Spinal cord (tissue), 10 donors: ENCODE results near the gene GRIK3. TPM values are rescaled to one million over a fixed set of nuclear protein-coding genes. Genes with fewer than 3 reads are reported as not detected.

ENCODE experiments used
- DNase-seq, 6 donors: peaks; one replicate each; pipeline versions ENCODE4 v3.0.0 to v3.0.0-alpha.2; 2013 to 2015; ENCODE audit warnings: low spot score in 6 of 6, low read depth in 4 of 6
- H3K27ac ChIP-seq: one replicate; pipeline ENCODE4 v1.5.1; 2013; ENCODE audit warnings: low read depth, low read length, control low read depth
- H3K27me3 ChIP-seq: one replicate; pipeline ENCODE4 v1.6.1; 2013; ENCODE audit warnings: low read length; ENCODE audit not compliant: control insufficient read depth, insufficient read depth
- H3K36me3 ChIP-seq: one replicate; pipeline ENCODE4 v1.6.1; 2013; ENCODE audit warnings: low read length; ENCODE audit not compliant: control insufficient read depth, insufficient read depth
- H3K4me1 ChIP-seq: one replicate; pipeline ENCODE4 v1.6.1; 2013; ENCODE audit warnings: low read length; ENCODE audit not compliant: control insufficient read depth, insufficient read depth
- H3K4me3 ChIP-seq: one replicate; pipeline ENCODE4 v1.5.1; 2013; ENCODE audit warnings: low read depth, low read length, control low read depth
- H3K9me3 ChIP-seq: one replicate; pipeline ENCODE4 v1.6.1; 2013; ENCODE audit warnings: low read length; ENCODE audit not compliant: control insufficient read depth, insufficient read depth
- WGBS: methylation state at CpG from one replicate; pipeline ENCODE4 v1.1.5; 2013; ENCODE audit warnings: missing lambda C conversion rate; ENCODE audit not compliant: insufficient coverage; 5-methylcytosine and 5-hydroxymethylcytosine counted together
- polyA plus RNA-seq, 2 donors: library from polyadenylated mRNA; unstranded; fragments of 120-200 nt; gene quantifications; one replicate each; pipeline ENCODE4 v1.2.1, GENCODE V29; 2013; ENCODE audit not compliant: insufficient read length in 2 of 2
- total RNA-seq, 2 donors: library from RNA; depleted of rRNA in 1 of 2; stranded (reverse); fragments of 120-200 nt in 1 of 2; fragments of >200 nt in 1 of 2; gene quantifications; one replicate each; pipeline versions ENCODE4 v1.2.3 to v1.2.4, GENCODE V29; 2013 to 2014
- donor health status: healthy.

GRIK3 gene
- total and polyA plus RNA-seq, 4 donors: 18.5 to 43.6 (median 31.3) TPM

- no peak overlapping the region for H3K4me3 ChIP-seq
- H3K36me3 ChIP-seq: no peaks in the 10 kb centered on the region
- no peaks in the 10 kb centered on the region for H3K9me3 ChIP-seq
- H3K27ac ChIP-seq: no peak overlapping the region
- 72% methylated on average over 2 of the region's 5 CpGs for WGBS
- H3K4me1 ChIP-seq: peaks cover 21% of the 10 kb centered on the region
- DNase-seq: no peak
- no peaks in the 10 kb centered on the region for H3K27me3 ChIP-seq
Measured at GRCh38 chr1:37053173-37053572, 18.9 kb upstream of the GRIK3 start.

DNA sequence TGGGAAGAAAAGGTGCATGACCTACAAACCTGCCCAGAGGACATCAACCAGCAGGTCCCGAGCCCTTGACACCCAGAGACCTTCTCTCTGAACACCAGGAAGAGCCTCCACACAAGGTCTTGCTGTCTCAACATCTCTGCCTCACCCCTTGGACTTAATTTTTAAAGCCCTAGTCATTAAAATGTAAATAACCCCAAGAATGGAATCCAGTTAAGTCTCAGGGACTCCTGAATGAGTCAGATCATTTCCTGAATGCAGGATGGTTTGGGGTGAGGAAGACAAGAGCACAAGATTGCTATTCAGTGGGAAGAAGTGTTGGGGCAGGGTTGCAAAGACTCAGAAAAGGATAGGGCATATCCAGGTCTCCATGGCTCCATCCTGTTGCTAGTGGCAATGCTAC is 17.8 kb upstream of the GRIK3 start:
- no peaks in the 10 kb centered on the region for H3K36me3 ChIP-seq
- DNase-seq: no peak

DNA sequence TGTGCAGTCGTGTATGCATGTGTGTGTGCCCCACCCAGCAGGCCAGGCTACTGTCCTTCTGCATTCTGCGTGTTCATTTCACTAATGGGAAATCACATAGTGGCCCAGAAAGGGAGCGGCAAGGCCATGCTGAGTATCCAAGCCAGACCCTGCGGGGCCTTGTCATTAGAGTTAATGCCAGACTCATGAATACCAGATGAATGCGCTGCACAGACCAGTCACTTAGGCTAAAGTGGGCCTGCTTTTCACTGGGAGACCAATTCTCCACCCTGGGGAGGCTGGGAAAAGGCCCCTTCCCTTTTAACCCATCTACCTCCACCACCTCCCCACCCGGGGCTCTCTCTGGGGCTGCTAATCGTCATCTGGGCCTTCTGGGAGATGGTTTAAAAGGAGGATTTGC is 17.0 kb upstream of the GRIK3 start:
- 62% methylated on average over 5 of the region's 7 CpGs for WGBS
- no peak overlapping the region for H3K27ac ChIP-seq
- no peak overlapping the region for H3K4me3 ChIP-seq
- DNase-seq: no peak
- no peaks in the 10 kb centered on the region for H3K36me3 ChIP-seq
- H3K9me3 ChIP-seq: no peaks in the 10 kb centered on the region
- H3K27me3 ChIP-seq: no peaks in the 10 kb centered on the region
- H3K4me1 ChIP-seq: peaks cover 28% of the 10 kb centered on the region

More for the DNA sequence above, 17.8 kb upstream of the GRIK3 start:
- no peaks in the 10 kb centered on the region for H3K9me3 ChIP-seq
- H3K27ac ChIP-seq: no peak overlapping the region
- H3K4me3 ChIP-seq: no peak overlapping the region
- peaks cover 28% of the 10 kb centered on the region for H3K4me1 ChIP-seq
- WGBS: 75% methylated on average over 1 of the region's 1 CpG
- no peaks in the 10 kb centered on the region for H3K27me3 ChIP-seq

- Histone ChIP-seq H3K4me3 (no peak overlapping the region), H3K27me3 (peaks cover 3% of the 10 kb centered on the region), H3K36me3 (no peaks in the 10 kb centered on the region), H3K27ac (no peak overlapping the region), H3K4me1 (peaks cover 25% of the 10 kb centered on the region), H3K9me3 (no peaks in the 10 kb centered on the region)
- DNase-seq: peak in 3 of 6 donors; percentile 43 to 94 (median 93)
- 55% methylated on average over 7 of the region's 19 CpGs for WGBS
Measured at GRCh38 chr1:37047542-37047941, 13.2 kb upstream of the GRIK3 start.

- Histone ChIP-seq H3K36me3 (no peaks in the 10 kb centered on the region), H3K9me3 (no peaks in the 10 kb centered on the region), H3K4me3 (no peak overlapping the region), H3K4me1 (peaks cover 32% of the 10 kb centered on the region), H3K27me3 (peaks cover 3% of the 10 kb centered on the region), H3K27ac (no peak overlapping the region)
- 100% methylated on average over 1 of the region's 2 CpGs for WGBS
- DNase-seq: no peak
Measured at GRCh38 chr1:37043101-37043500, 8.8 kb upstream of the GRIK3 start.

DNA sequence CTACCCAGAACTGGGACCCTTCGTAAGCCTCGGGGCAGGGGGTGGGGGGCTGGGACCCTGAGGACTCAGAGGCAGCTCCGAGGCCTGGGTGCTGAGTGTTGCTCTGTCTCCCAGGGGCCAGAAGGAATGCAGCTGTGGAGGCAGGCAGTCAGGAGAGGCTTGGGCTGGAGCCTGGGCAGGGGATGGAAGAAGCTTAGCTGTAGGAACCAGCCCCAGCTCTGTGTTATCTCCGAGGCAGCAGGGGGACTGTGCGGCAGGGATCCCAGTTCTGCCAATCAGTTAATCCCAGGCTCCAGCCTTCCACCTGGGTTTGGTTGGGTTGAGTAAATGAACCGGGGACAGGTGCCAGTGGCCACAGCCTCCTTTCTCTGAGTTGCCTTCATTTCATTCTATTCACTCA is 8.2 kb upstream of the GRIK3 start:
- WGBS: 88% methylated on average over 3 of the region's 6 CpGs
- Histone ChIP-seq H3K4me3 (no peak overlapping the region), H3K36me3 (no peaks in the 10 kb centered on the region), H3K27ac (no peak overlapping the region), H3K4me1 (peaks cover 35% of the 10 kb centered on the region), H3K9me3 (no peaks in the 10 kb centered on the region), H3K27me3 (peaks cover 3% of the 10 kb centered on the region)
- DNase-seq: no peak

- H3K9me3 ChIP-seq: no peaks in the 10 kb centered on the region
- peaks cover 36% of the 10 kb centered on the region for H3K4me1 ChIP-seq
- peaks cover 7% of the 10 kb centered on the region for H3K27me3 ChIP-seq
- H3K27ac ChIP-seq: no peak overlapping the region
- no peaks in the 10 kb centered on the region for H3K36me3 ChIP-seq
- no peak overlapping the region for H3K4me3 ChIP-seq
- no CpG with 5 or more reads among the region's 2 CpGs for WGBS
- no peak for DNase-seq
Measured at GRCh38 chr1:37041483-37041882, 7.2 kb upstream of the GRIK3 start.

- Histone ChIP-seq H3K4me3 (no peak overlapping the region), H3K4me1 (peaks cover 44% of the 10 kb centered on the region), H3K27ac (no peak overlapping the region), H3K27me3 (peaks cover 13% of the 10 kb centered on the region), H3K36me3 (no peaks in the 10 kb centered on the region), H3K9me3 (no peaks in the 10 kb centered on the region)
- WGBS: 47% methylated on average over 3 of the region's 4 CpGs
- DNase-seq: peak in 2 of 6 donors; percentile 36 to 55
Measured at GRCh38 chr1:37040773-37041172, 6.5 kb upstream of the GRIK3 start.

DNA sequence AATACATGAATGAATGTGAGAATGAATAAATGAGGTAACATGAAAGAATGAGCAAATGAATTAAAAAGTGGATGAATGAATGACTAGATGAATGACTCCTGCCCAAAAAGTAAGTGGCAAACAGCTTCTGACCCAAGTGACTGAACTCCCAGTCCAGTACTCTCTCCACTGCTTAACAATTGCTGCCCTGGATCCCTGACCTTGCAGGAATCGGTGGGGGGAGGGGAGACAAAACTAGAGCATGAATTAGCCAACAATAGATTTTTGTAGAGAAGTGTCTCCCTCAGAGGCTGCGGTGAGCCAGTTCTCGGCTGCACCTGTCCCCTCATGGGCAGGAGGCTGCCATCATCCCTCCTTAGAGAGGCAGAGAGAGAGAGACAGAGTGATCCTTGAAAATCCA is 5.9 kb upstream of the GRIK3 start:
- Histone ChIP-seq H3K4me3 (no peak overlapping the region), H3K27me3 (peaks cover 18% of the 10 kb centered on the region), H3K27ac (no peak overlapping the region), H3K36me3 (no peaks in the 10 kb centered on the region), H3K4me1 (peaks cover 49% of the 10 kb centered on the region), H3K9me3 (no peaks in the 10 kb centered on the region)
- 48% methylated on average over 3 of the region's 3 CpGs for WGBS
- no peak for DNase-seq

GRCh38 chr1:37038227-37039093 is 4.1 kb upstream of the GRIK3 start:
- H3K4me1 ChIP-seq: peaks cover 58% of the 10 kb centered on the region
- peak overlapping the region; percentile 6 for H3K27ac ChIP-seq
- WGBS: 15% methylated on average over 11 of the region's 16 CpGs
- DNase-seq: peak in 5 of 6 donors; percentile 73 to 97 (median 82)
- no peak overlapping the region for H3K4me3 ChIP-seq
- no peaks in the 10 kb centered on the region for H3K36me3 ChIP-seq
- H3K27me3 ChIP-seq: peaks cover 27% of the 10 kb centered on the region
- H3K9me3 ChIP-seq: no peaks in the 10 kb centered on the region
